RWPE2 (cell line): ENCODE results near the gene COL8A1.

Experiments used
- ATAC-seq: fragments of 200-7000 bp; cut with Tn5 transposase; 3 replicates; pipeline ENCODE4 v1.9.1; 2021; ENCODE audit warnings: low read depth
- DNase-seq: peaks from one replicate; pipeline ENCODE4 v3.0.0-alpha.2; 2020; ENCODE audit warnings: low spot score
- H3K27ac ChIP-seq: fragments of 450-650 bp; 2 replicates; pipeline ENCODE4 v1.5.1; 2017; ENCODE audit warnings: mild to moderate bottlenecking; ENCODE audit not compliant: poor library complexity, severe bottlenecking
- H3K27me3 ChIP-seq: fragments of 250-450 bp; sonication (Bioruptor Pico); 2 replicates; pipeline ENCODE4 v1.5.1; 2021; ENCODE audit warnings: mild to moderate bottlenecking, moderate library complexity; ENCODE audit not compliant: insufficient read depth, poor library complexity, severe bottlenecking
- H3K36me3 ChIP-seq: fragments of 250-450 bp; sonication (Bioruptor Pico); 2 replicates; pipeline ENCODE4 v1.5.1; 2020; ENCODE audit warnings: low read depth, mild to moderate bottlenecking, moderate library complexity
- H3K4me1 ChIP-seq: fragments of 250-450 bp; sonication (Bioruptor Pico); 2 replicates; pipeline ENCODE4 v1.5.1; 2021; ENCODE audit warnings: mild to moderate bottlenecking, moderate library complexity; ENCODE audit not compliant: insufficient read depth, poor library complexity, severe bottlenecking
- H3K4me3 ChIP-seq: fragments of 250-450 bp; sonication (Bioruptor Pico); 2 replicates; pipeline ENCODE4 v1.5.1; 2021; ENCODE audit warnings: mild to moderate bottlenecking, moderate library complexity; ENCODE audit not compliant: severe bottlenecking
- H3K9me3 ChIP-seq: fragments of 250-450 bp; sonication (Bioruptor Pico); 2 replicates; pipeline ENCODE4 v1.5.1; 2021; ENCODE audit warnings: mild to moderate bottlenecking, moderate library complexity; ENCODE audit not compliant: severe bottlenecking
- CTCF ChIP-seq: fragments of 450-650 bp; IDR thresholded peaks from one replicate; pipeline ENCODE4 v1.5.1; 2017; ENCODE audit warnings: mild to moderate bottlenecking, moderate library complexity; ENCODE audit not compliant: poor library complexity, severe bottlenecking

Gene COL8A1

GRCh38 chr3:99690761-99691369, 52.5 kb downstream of the COL8A1 start:
- ATAC-seq (no peak), DNase-seq (no peak)
- Histone ChIP-seq H3K4me3 (no peak overlapping the region), H3K4me1 (no peaks in the 10 kb centered on the region), H3K27ac (no peak overlapping the region), H3K27me3 (no peaks in the 10 kb centered on the region), H3K36me3 (peaks cover 89% of the 10 kb centered on the region), H3K9me3 (no peaks in the 10 kb centered on the region)
- no peak for TF ChIP-seq CTCF

DNA sequence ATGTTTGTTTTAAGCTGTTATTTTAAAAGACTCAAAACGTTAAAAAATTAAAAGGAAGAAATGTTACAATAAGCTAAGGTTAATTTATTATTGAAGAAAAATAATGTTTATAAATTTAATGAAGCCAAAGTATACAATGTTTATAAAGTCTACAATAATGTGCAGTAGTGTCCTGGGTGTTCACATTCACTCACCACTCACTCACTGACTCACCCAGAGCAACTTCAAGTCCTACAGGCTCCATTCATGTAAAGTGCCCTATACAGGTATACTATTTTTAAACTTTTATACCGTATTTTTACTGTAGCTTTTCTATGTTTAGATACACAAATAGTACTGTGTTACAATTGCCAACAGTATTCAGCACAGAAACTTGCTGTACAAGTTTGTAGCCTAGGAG, 55.2 kb downstream of the COL8A1 start:
- no peak for DNase-seq
- H3K4me1 ChIP-seq, result no peaks in the 10 kb centered on the region
- H3K27me3 ChIP-seq, result no peaks in the 10 kb centered on the region
- H3K27ac ChIP-seq, result peak overlapping the region; percentile 5
- H3K9me3 ChIP-seq, result no peaks in the 10 kb centered on the region
- no peak overlapping the region for H3K4me3 ChIP-seq
- no peak for ATAC-seq
- no peak for TF ChIP-seq CTCF
- H3K36me3 ChIP-seq, result peaks cover 81% of the 10 kb centered on the region

DNA sequence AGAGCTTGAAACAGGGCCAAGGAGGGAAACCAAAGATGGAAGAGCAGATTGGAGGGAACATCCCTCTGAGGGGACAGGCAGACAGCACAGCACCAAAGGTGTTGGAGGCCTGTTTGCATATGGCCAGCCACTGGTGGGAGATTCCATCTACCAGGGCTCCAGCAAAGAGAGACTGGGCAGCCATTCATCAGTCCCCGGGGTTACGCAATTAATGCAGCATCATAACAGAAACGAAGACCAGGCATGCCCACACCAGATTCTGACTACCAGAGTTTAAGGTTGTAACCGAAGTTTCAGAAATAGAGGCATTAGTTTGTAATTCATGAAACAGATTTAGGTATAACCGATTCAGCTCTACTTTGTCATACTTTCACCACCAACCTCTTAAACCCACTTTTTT, 58.1 kb downstream of the COL8A1 start:
- no peak for ATAC-seq
- no peaks in the 10 kb centered on the region for H3K9me3 ChIP-seq
- no peaks in the 10 kb centered on the region for H3K27me3 ChIP-seq
- H3K36me3 ChIP-seq, result peaks cover 80% of the 10 kb centered on the region
- H3K27ac ChIP-seq, result no peak overlapping the region
- no peak for DNase-seq
- H3K4me3 ChIP-seq, result no peak overlapping the region
- no peaks in the 10 kb centered on the region for H3K4me1 ChIP-seq
- no peak for TF ChIP-seq CTCF

DNA sequence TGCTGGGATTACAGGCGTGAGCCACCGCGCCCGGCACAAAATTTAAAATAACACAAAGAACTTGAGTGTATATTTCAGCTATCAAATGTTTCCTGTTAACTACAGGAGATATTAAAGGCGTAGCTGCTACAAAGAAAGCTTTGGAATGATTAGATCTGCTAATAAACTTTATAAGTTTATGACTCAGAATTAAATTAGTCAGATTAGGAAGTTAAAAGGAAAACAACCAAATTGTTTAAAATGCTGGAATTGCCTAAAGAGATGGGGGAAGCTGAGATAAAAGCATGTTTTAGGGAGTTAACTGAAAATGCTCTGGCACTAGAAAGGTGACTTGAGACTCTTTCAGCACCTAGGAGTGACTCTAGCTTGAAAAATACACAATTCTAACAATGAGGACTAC, 58.9 kb downstream of the COL8A1 start:
- H3K4me1 ChIP-seq, result no peaks in the 10 kb centered on the region
- no peaks in the 10 kb centered on the region for H3K27me3 ChIP-seq
- ATAC-seq, result no peak
- H3K36me3 ChIP-seq, result peaks cover 81% of the 10 kb centered on the region
- H3K27ac ChIP-seq, result no peak overlapping the region
- no peaks in the 10 kb centered on the region for H3K9me3 ChIP-seq
- no peak overlapping the region for H3K4me3 ChIP-seq
- TF ChIP-seq CTCF, result no peak
- DNase-seq, result no peak

DNA sequence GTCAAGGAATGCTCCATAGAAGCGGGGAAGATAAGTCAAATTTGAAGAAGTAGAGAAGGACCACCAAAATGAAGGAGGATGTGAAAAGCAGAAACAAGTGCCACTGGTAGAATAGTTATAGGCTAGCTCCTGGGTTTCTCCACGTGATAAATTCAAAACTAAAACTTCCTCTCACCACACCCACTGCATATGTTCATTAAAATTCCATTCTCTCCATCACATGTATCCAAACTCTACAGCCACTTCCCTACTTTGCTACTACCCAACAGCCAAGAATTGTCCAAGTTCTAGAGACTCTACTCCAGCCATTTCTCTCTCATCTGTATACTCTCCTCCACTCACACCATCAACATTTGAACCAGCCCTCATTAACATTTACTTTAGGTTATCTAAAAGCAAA, 60.5 kb downstream of the COL8A1 start:
- Histone ChIP-seq H3K9me3 (no peaks in the 10 kb centered on the region), H3K36me3 (peaks cover 79% of the 10 kb centered on the region), H3K4me3 (no peak overlapping the region), H3K27me3 (no peaks in the 10 kb centered on the region), H3K4me1 (no peaks in the 10 kb centered on the region), H3K27ac (peak overlapping the region; percentile 19)
- no peak for DNase-seq
- ATAC-seq, result no peak
- TF ChIP-seq CTCF, result no peak
